Heart right ventricle (tissue), 16 donors: ENCODE measurements around the gene RARRES1. TPM values are rescaled to one million over a fixed set of nuclear protein-coding genes. Genes with fewer than 3 reads are reported as not detected.
"Not testable (repeated sequence)": the region's sequence is repeated elsewhere in the genome, so short reads cannot be mapped to it uniquely, and the experiment has no call there.

ENCODE experiments used
- ATAC-seq, 8 donors: fragments of 200-7000 bp; cut with Tn5 transposase; one replicate each; pipeline ENCODE4 v1.9.1; 2020; ENCODE audit warnings: mild to moderate bottlenecking in 8 of 8, moderate library complexity in 8 of 8, moderate number of reproducible peaks in 1 of 8
- DNase-seq, 2 donors: peaks; one replicate each; pipeline ENCODE4 v3.0.0-alpha.2; 2020
- H3K27ac ChIP-seq, 10 donors: fragments of 200-600 bp; sonication (generic) in 2 of 10; one replicate each; pipeline versions ENCODE4 v1.5.0 to v1.8.0; 2020 to 2022; ENCODE audit warnings: mild to moderate bottlenecking in 3 of 10
- H3K27me3 ChIP-seq, 7 donors: fragments of 200-600 bp; one replicate each; pipeline ENCODE4 v1.8.0; 2021 to 2022; ENCODE audit warnings: mild to moderate bottlenecking in 2 of 7
- H3K36me3 ChIP-seq, 9 donors: fragments of 200-600 bp; sonication (generic) in 1 of 9; one replicate each; pipeline versions ENCODE4 v1.5.0 to v1.8.0; 2020 to 2022; ENCODE audit warnings: mild to moderate bottlenecking in 2 of 9
- H3K4me1 ChIP-seq, 9 donors: fragments of 200-600 bp; sonication (generic) in 1 of 9; one replicate each; pipeline versions ENCODE4 v1.5.0 to v1.8.0; 2020 to 2022; ENCODE audit warnings: mild to moderate bottlenecking in 4 of 9
- H3K4me3 ChIP-seq, 10 donors: fragments of 200-600 bp; sonication (generic) in 2 of 10; one replicate each; pipeline versions ENCODE4 v1.5.0 to v1.8.0; 2020 to 2022; ENCODE audit warnings: mild to moderate bottlenecking in 7 of 10, moderate library complexity in 2 of 10
- H3K9me3 ChIP-seq, 11 donors: fragments of 200-600 bp in 10 of 11; sonication (generic) in 2 of 11; one replicate each; pipeline versions ENCODE4 v1.5.0 to v1.8.0; 2013 to 2022; ENCODE audit warnings: mild to moderate bottlenecking in 2 of 11, control low read depth in 1 of 11, moderate library complexity in 1 of 11
- WGBS, 2 donors: extraction: QIAGEN DNeasy Blood & Tissue Kit; methylation state at CpG; one replicate each; pipeline ENCODE4 v1.1.7; 2013; ENCODE audit warnings: inconsistent platforms in 1 of 2; 5-methylcytosine and 5-hydroxymethylcytosine counted together
- intact Hi-C, 10 donors: fragments of 100-400 bp; cut with DNase I; formaldehyde crosslinking; loops; one replicate each; pipeline versions ENCODE4 v1.11.1 to v1.14.2; 2022
- polyA plus RNA-seq, 2 donors: library from polyadenylated mRNA; stranded (reverse); fragments of 200-250 nt; gene quantifications; one replicate each; pipeline ENCODE4 v1.2.3, GENCODE V29; 2013
- total RNA-seq, 10 donors: library from RNA; stranded (reverse); fragmentation: NEBNext Ultra II Directional in 3 of 10; extraction: Animal tissue kit (Norgen Biotek cat#: 25700) in 3 of 10; gene quantifications; one replicate each; pipeline versions ENCODE4 v1.2.1 to v1.2.4, GENCODE V29; 2021 to 2023
- TF ChIP-seq, protein P1 (sequence below), 9 donors: fragments of 200-600 bp; sonication (generic) in 2 of 9; IDR thresholded peaks; one replicate each; pipeline versions ENCODE4 v1.5.0 to v1.8.0; 2021 to 2022; ENCODE audit warnings: antibody characterized with exemption in 9 of 9, mild to moderate bottlenecking in 5 of 9, moderate library complexity in 1 of 9
- donor health status: Arrhythmogenic right ventricular cardiomyopathy.
- donor health status: ischemic (EF 13 %, LVEDD 7.1; RV severe dilation, severe dysfunction).
- donor health status: healthy with polysubstance abuse.
- donor health status: DM: no; HTN: yes; CAD: no.
- donor health status: DM: no; HTN: no; CAD: no.
- donor health status: ischemic (EF 25% LVEDD 6.9; RV normal size, moderate dysfunction).
- donor health status: ischemic (EF 25% LVEDD 5.7; RV mildly dilated, moderate dysfunction).
- donor health status: healthy.
- donor health status: DM: yes; HTN: yes; CAD: no.
- donor health status: Ischemic cardiomyopathy.
- donor health status: ischemic (EF 35%, LVEDD 5.7; RV mildly dilated, moderate dysfunction).
- donor health status: nonischemic (EF 11% LVEDD 7.7; RV severe dilation, severe dysfunction).
- donor health status: DM: yes; HTN: yes; CAD: no.
- donor health status: PGD.
- donor health status: ischemic (EF 29% LVEDD 5.4; RV normal size, mild dysfunction).
- donor health status: nonischemic (EF 23%, LVEDD 6.1; RV moderate dilation, normal function).

RARRES1 gene
- total and polyA plus RNA-seq, 12 donors: 0.32 to 99.0 (median 4.1) TPM

DNA sequence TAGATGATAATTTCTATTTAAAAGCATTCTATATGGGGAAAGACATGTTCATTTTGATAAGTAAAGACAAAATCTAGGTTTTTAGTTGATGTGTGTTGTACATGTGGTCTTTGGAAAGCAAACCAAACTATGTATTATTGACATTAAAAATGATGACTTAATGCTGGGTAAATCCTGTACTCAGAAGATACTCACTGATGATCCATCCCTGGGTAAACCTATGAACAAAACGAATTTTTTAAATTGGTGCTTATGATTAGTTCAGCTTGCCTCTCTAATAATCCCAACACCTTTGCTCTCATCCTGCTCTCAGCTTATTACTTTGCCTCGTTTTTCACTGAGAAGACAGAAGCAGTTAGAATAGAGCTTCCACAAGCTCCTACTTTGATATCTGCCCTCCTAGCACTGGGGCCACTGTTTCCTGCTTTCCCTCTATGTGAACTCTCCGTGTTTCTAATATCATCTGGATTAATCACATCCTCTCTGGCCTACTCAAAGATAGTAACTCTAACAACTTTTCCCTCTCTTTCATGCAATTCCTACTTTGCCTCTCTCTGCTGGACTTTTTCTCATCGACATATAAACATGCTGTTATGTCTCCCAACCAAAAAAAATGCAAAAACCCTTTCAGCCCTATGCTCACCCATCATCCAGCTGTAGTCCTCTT lies 29.3 kb downstream of the RARRES1 start:
- no peak overlapping the region for H3K4me3 ChIP-seq
- no peaks in the 10 kb centered on the region for H3K27me3 ChIP-seq
- H3K9me3 ChIP-seq: no peaks in the 10 kb centered on the region
- peaks cover 0 to 32% (median 5%) of the 10 kb centered on the region in 9 donors for H3K36me3 ChIP-seq
- TF ChIP-seq, protein P1, sequence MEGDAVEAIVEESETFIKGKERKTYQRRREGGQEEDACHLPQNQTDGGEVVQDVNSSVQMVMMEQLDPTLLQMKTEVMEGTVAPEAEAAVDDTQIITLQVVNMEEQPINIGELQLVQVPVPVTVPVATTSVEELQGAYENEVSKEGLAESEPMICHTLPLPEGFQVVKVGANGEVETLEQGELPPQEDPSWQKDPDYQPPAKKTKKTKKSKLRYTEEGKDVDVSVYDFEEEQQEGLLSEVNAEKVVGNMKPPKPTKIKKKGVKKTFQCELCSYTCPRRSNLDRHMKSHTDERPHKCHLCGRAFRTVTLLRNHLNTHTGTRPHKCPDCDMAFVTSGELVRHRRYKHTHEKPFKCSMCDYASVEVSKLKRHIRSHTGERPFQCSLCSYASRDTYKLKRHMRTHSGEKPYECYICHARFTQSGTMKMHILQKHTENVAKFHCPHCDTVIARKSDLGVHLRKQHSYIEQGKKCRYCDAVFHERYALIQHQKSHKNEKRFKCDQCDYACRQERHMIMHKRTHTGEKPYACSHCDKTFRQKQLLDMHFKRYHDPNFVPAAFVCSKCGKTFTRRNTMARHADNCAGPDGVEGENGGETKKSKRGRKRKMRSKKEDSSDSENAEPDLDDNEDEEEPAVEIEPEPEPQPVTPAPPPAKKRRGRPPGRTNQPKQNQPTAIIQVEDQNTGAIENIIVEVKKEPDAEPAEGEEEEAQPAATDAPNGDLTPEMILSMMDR (IDR thresholded peaks at IDR 0.05): no peak
- H3K27ac ChIP-seq: peak overlapping the region in 1 of 10 donors; percentile 41
- WGBS, 2 donors: 69 to 75% methylated on average over 4 of the region's 4 CpGs
- peaks cover 0 to 42% (median 13%) of the 10 kb centered on the region in 9 donors for H3K4me1 ChIP-seq
- ATAC-seq: no peak
- DNase-seq: no peak
- intact Hi-C loops: no loop called here

DNA sequence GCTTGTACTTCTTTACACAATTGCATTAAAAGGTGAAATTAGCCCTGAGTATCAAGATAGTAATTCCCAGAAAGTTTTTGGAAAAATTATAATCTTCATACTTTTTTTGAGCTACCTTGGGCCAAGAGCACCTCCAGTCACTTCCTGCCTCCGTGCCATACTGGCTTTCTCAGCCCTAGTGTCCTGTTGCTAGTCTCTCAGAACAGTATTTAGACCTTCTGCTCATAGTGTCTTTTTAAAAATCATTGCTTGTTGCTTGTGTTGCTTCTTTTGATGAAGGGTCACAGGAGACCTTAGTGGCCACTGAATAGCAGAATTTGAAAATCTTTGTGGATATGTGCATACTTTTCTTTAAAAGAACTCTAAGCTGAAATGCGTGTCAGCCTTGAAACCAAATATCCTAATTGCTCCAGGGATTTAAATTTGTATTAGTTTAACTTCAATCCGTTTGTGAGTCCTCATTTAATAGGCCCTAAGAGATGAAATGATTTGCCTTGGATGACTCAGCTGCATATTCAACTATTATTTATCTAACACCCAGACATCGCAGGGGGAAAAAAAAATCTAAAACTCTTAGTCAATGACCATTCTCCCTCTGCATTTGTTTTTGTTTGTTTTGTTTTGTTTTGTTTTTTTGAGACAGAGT lies 30.7 kb downstream of the RARRES1 start:
- peaks cover 0 to 42% (median 13%) of the 10 kb centered on the region in 9 donors for H3K4me1 ChIP-seq
- DNase-seq (no peak), ATAC-seq (no peak)
- peaks cover 0 to 33% (median 8%) of the 10 kb centered on the region in 9 donors for H3K36me3 ChIP-seq
- 89 to 92% methylated on average over 4 of the region's 4 CpGs for WGBS, 2 donors
- H3K27me3 ChIP-seq: no peaks in the 10 kb centered on the region
- no peak overlapping the region for H3K4me3 ChIP-seq
- intact Hi-C loops: no loop called here
- no peaks in the 10 kb centered on the region for H3K9me3 ChIP-seq
- peak overlapping the region in 1 of 10 donors; percentile 23 for H3K27ac ChIP-seq
- TF ChIP-seq, protein P1 (IDR thresholded peaks at IDR 0.05): no peak

DNA sequence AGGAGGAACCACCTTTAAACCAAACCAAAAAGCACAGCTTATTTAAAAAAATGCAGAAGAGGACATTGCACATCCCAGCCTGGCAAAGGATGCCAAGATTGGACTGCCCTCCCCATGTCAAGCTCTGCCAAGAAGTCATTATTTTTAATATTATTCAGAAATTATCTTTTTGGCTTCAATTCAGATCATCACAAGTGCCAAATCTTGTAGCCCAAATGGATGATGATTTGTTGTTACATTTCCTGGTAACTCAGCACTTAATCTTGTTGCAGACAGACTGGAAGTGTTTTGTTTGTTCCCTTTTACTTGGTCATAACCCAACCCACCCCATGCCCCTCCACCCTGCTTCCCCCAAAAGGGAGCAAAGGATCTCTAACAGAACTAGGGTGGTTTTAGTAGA lies 31.7 kb downstream of the RARRES1 start:
- ATAC-seq (peak in 3 of 8 donors; percentile 19 to 38 (median 35)), DNase-seq (no peak)
- TF ChIP-seq, protein P1 (IDR thresholded peaks at IDR 0.05): no peak
- peaks cover 0 to 42% (median 13%) of the 10 kb centered on the region in 9 donors for H3K4me1 ChIP-seq
- peak overlapping the region in 1 of 10 donors; percentile 23 for H3K27ac ChIP-seq
- H3K36me3 ChIP-seq: peaks cover 0 to 37% (median 8%) of the 10 kb centered on the region in 9 donors
- H3K27me3 ChIP-seq: no peaks in the 10 kb centered on the region
- intact Hi-C loops: no loop called here
- no peak overlapping the region for H3K4me3 ChIP-seq
- no peaks in the 10 kb centered on the region for H3K9me3 ChIP-seq

DNA sequence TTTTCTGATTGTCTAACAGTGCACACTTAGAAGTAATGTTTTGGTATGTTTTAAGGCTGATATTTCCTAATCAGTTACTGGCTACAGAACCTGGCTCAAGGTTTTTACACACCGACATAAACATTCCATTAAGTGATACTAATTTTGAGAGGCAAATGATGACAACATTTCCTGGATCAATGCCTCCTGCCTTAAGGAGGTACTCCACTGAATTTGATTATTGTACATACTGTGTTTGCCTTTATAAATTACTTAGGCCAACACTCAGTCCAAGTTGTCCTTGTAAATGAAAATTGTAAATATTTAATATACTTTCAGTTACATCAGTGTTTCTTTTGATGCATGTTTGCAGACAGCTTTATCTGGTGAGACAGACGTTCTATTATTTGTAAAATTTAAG lies 35.6 kb downstream of the RARRES1 start:
- peaks cover 0 to 18% (median 10%) of the 10 kb centered on the region in 9 donors for H3K4me1 ChIP-seq
- TF ChIP-seq, protein P1 (IDR thresholded peaks at IDR 0.05): no peak
- no peaks in the 10 kb centered on the region for H3K27me3 ChIP-seq
- no peak overlapping the region for H3K27ac ChIP-seq
- H3K4me3 ChIP-seq: no peak overlapping the region
- peaks cover 0 to 4% (median 0%) of the 10 kb centered on the region in 11 donors for H3K9me3 ChIP-seq
- H3K36me3 ChIP-seq: peaks cover 0 to 64% (median 15%) of the 10 kb centered on the region in 9 donors
- DNase-seq (no peak), ATAC-seq (no peak)
- 51 to 54% methylated on average over 2 of the region's 2 CpGs for WGBS, 2 donors
- intact Hi-C loops: no loop called here

DNA sequence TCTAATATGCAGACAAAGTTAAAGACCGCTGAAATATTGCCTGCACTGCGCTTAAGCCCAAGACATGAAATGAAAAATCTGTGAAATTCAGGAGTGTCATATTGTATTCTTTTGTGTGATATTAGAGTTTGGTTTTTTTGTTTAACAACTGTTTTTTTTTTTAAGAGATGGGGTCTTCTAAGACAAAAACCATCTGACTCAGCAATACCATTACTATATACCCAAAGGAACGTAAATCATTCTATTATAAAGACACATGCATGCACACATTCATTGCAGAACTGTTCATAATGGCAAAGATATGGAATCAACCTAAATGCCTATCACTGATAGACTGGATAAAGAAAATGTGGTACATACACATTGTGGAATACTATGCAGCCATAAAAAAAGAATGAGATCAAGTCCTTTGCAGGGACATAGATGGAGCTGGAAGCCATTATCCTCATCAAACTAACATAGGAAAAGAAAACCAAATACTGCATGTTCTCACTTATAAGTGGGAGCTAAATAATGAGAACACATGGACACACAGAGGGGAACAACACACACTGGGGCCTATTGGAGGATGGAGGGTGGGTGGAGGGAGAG lies 38.3 kb downstream of the RARRES1 start:
- H3K27ac ChIP-seq, DNase-seq, ATAC-seq, H3K27me3 ChIP-seq, H3K9me3 ChIP-seq, H3K4me3 ChIP-seq, intact Hi-C loops, H3K4me1 ChIP-seq: not testable (repeated sequence)
- peaks cover 0 to 87% (median 22%) of the 10 kb centered on the region in 9 donors for H3K36me3 ChIP-seq
- WGBS, 2 donors: 79 to 99% methylated on average over 3 of the region's 3 CpGs
